ENCODE results near the gene RAD51B. TPM values are rescaled to one million over a fixed set of nuclear protein-coding genes. Genes with fewer than 3 reads are reported as not detected.

Gene RAD51B
- total RNA-seq, 1 experiment from 2014 or later, result 16.7 TPM

DNA sequence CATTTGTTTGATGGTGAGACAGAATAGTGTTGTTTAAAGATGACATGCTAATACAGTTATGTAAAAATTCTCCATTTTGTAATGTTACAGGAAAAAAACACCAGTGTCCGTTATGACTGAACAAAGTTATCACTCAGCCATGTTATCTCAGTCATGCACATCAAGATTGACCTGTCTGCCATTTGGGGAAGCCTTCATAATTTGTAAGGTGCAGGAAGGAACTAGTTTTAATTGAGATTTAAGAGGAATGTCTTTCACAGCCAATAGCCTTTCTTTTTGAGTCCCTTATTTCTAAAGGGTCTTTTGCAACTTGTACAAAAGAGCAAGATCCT lies 432.2 kb downstream of the RAD51B start:
- H4K8ac ChIP-seq (replicated peaks; ENCODE audit: insufficient read length, low read depth, low read length), result no peak overlapping the region
- H2AK5ac ChIP-seq (ENCODE audit: insufficient read length, low read length), result no peak overlapping the region
- no peak overlapping the region for H3K4me2 ChIP-seq (ENCODE audit: insufficient read depth, insufficient read length, low read length)
- H2BK5ac ChIP-seq (ENCODE audit: insufficient read length, low read length), result no peak overlapping the region
- H4K5ac ChIP-seq (ENCODE audit: insufficient read length, low read depth, low read length), result no peak overlapping the region
- H3K79me2 ChIP-seq (ENCODE audit: insufficient read depth, low read length), result no peaks in the 10 kb centered on the region
- Mint-ChIP-seq H3K27me3 (ENCODE audit: low read depth) (no peaks in the 10 kb centered on the region), H3K27ac (peak overlapping the region in 2 of 3 experiments; percentile 2 to 5; a peak in 3 of 7 replicates), H3K4me3 (no peak overlapping the region), H3K9me3 (no peaks in the 10 kb centered on the region), H3K36me3 (ENCODE audit: insufficient read depth in 1 of 3, low read depth in 3 of 3) (no peaks in the 10 kb centered on the region), H3K4me1 (peaks cover 82 to 86% of the 10 kb centered on the region in 2 experiments)
- H3K27me3 ChIP-seq (ENCODE audit: insufficient read depth, low read length), result no peaks in the 10 kb centered on the region
- no peaks in the 10 kb centered on the region for H3K9me3 ChIP-seq (ENCODE audit: control insufficient read depth, low read depth, low read length)
- no peak overlapping the region for H2AFZ ChIP-seq (ENCODE audit: low read length)
- no peaks in the 10 kb centered on the region for H4K20me1 ChIP-seq (ENCODE audit: control insufficient read depth, insufficient read depth, insufficient read length)
- no peak overlapping the region for H3K56ac ChIP-seq (ENCODE audit: insufficient read length, low read depth, low read length)
- no peak overlapping the region for H4K91ac ChIP-seq (ENCODE audit: insufficient read length, low read depth, low read length)
- no peak overlapping the region for H3K9ac ChIP-seq (ENCODE audit: extremely low read depth, insufficient read length, low read length)
- H3K4ac ChIP-seq (ENCODE audit: low read depth, low read length), result no peak overlapping the region
- no peak overlapping the region for H2BK20ac ChIP-seq (ENCODE audit: low read depth, low read length, poor library complexity, severe bottlenecking)
- H3K23me2 ChIP-seq (ENCODE audit: insufficient read length, low read depth, low read length, poor library complexity, severe bottlenecking), result no peaks in the 10 kb centered on the region
- no peaks in the 10 kb centered on the region for H3K79me1 ChIP-seq (ENCODE audit: insufficient read depth, low read depth, low read length, poor library complexity, severe bottlenecking)
- no peak for TF ChIP-seq CTCF (conservative IDR thresholded peaks at IDR 0.05)
- DNase-seq, result no peak
- H2BK120ac ChIP-seq (ENCODE audit: low read depth, low read length, poor library complexity, severe bottlenecking), result no peak overlapping the region
- H3K27ac ChIP-seq (ENCODE audit: insufficient read length, low read depth, low read length), result no peak overlapping the region
- H3K4me1 ChIP-seq (ENCODE audit: insufficient read depth, low read length), result peaks cover 7% of the 10 kb centered on the region; the same call in 1 of the 2 replicates
- no peak overlapping the region for H3T11ph ChIP-seq (ENCODE audit: low read length)
- no peak overlapping the region for H3K23ac ChIP-seq (ENCODE audit: insufficient read length, low read depth, low read length)
- no CpG with 5 or more reads among the region's 1 CpG for WGBS (ENCODE audit: extremely low coverage, insufficient read length, low lambda C conversion rate)
- no peak overlapping the region for H3K18ac ChIP-seq (ENCODE audit: insufficient read length, low read depth, low read length)
- no peak overlapping the region for H2BK15ac ChIP-seq (ENCODE audit: low read depth, low read length)
- no peak overlapping the region for H3K14ac ChIP-seq (ENCODE audit: insufficient read depth, low read length)
- H2BK12ac ChIP-seq (ENCODE audit: insufficient read length, low read depth, low read length), result no peak overlapping the region
